SH-SY5Y (cell line): ENCODE measurements around the gene NAXE.

Experiments used
- GATA2 ChIP-seq: IDR thresholded peaks from 2 replicates; pipeline ENCODE4 v1.6.1; 2011; ENCODE audit warnings: mild to moderate bottlenecking, low read depth, low read length
- GATA3 ChIP-seq: IDR thresholded peaks from 2 replicates; pipeline ENCODE4 v1.6.1; 2011; ENCODE audit warnings: low read depth, mild to moderate bottlenecking, low read length, moderate library complexity

- no peak for TF ChIP-seq GATA2
- TF ChIP-seq GATA3, result no peak
Measured at GRCh38 chr1:156547434-156547833, 44.1 kb upstream of the NAXE start.
